GM21367 (cell line): ENCODE results near the gene POLR2L.

ENCODE experiments used
- ATAC-seq: cut with Tn5 transposase; IDR thresholded peaks from one replicate; pipeline ENCODE4 v1.9.1; 2021; ENCODE audit not compliant: unreplicated experiment

POLR2L gene

GRCh38 chr11:842370-843002 lies at the start of gene POLR2L, which contains the start of gene TSPAN4:
Gene POLR2L, minus strand, starts transcription at chr11:842529. Its CDS starts 21 bp downstream, at chr11:842508.
Gene TSPAN4, plus strand, starts transcription at chr11:842852. Its CDS starts 7,453 bp downstream, at chr11:850305.
- peak; percentile 42 for ATAC-seq

- no peak for ATAC-seq
Measured at GRCh38 chr11:890794-891540, 48.6 kb upstream of the POLR2L start.

GRCh38 chr11:889687-890475 lies 47.6 kb upstream of the POLR2L start:
- ATAC-seq = no peak

GRCh38 chr11:889257-889656 lies 46.9 kb upstream of the POLR2L start:
- ATAC-seq = no peak

GRCh38 chr11:888310-889212 lies 46.2 kb upstream of the POLR2L start:
- ATAC-seq = no peak

GRCh38 chr11:887589-887988 lies 45.3 kb upstream of the POLR2L start:
- no peak for ATAC-seq

- ATAC-seq = no peak
Measured at GRCh38 chr11:886568-886967, 44.2 kb upstream of the POLR2L start.

- no peak for ATAC-seq
Measured at GRCh38 chr11:884578-885070, 42.3 kb upstream of the POLR2L start.

GRCh38 chr11:883527-883926 lies 41.2 kb upstream of the POLR2L start:
- no peak for ATAC-seq

GRCh38 chr11:882596-882995 lies 40.3 kb upstream of the POLR2L start:
- ATAC-seq = no peak

GRCh38 chr11:880447-880846 lies 38.1 kb upstream of the POLR2L start:
- ATAC-seq = no peak

GRCh38 chr11:877565-877964 lies 35.2 kb upstream of the POLR2L start:
- ATAC-seq = no peak

GRCh38 chr11:876545-876944 lies 34.2 kb upstream of the POLR2L start:
- no peak for ATAC-seq

GRCh38 chr11:875769-876301 lies 33.5 kb upstream of the POLR2L start:
- no peak for ATAC-seq

GRCh38 chr11:875203-875602 lies 32.9 kb upstream of the POLR2L start:
- ATAC-seq = no peak

GRCh38 chr11:873706-874105 lies 31.4 kb upstream of the POLR2L start:
- ATAC-seq = no peak

GRCh38 chr11:872799-873198 lies 30.5 kb upstream of the POLR2L start:
- ATAC-seq = no peak

GRCh38 chr11:871472-871871 lies 29.1 kb upstream of the POLR2L start:
- no peak for ATAC-seq

- no peak for ATAC-seq
Measured at GRCh38 chr11:870418-870817, 28.1 kb upstream of the POLR2L start.

GRCh38 chr11:870127-870413 lies 27.7 kb upstream of the POLR2L start:
- no peak for ATAC-seq
